Smooth muscle cell (in vitro differentiated cells): ENCODE measurements around the gene SCAF4. TPM values are rescaled to one million over a fixed set of nuclear protein-coding genes. Genes with fewer than 3 reads are reported as not detected.

Experiments
- DNase-seq: peaks from one replicate; lab custom pipeline; 2025; ENCODE audit not compliant: unreplicated experiment; lab: John Stamatoyannopoulos, UW
- H2AFZ ChIP-seq: fragments of 200-600 bp; sonication (generic); 2 replicates; pipeline ENCODE4 v1.6.0; 2016; ENCODE audit warnings: antibody characterized with exemption, low read depth, mild to moderate bottlenecking
- H3F3A ChIP-seq: fragments of 200-600 bp; sonication (generic); 2 replicates; pipeline ENCODE4 v1.6.0; 2017; ENCODE audit warnings: antibody characterized with exemption, low read depth
- H3K27ac ChIP-seq: fragments of 200-600 bp; sonication (generic); 2 replicates; pipeline ENCODE4 v1.5.1; 2016; ENCODE audit warnings: low read depth, mild to moderate bottlenecking
- H3K27me3 ChIP-seq: fragments of 200-600 bp; sonication (generic); 2 replicates; pipeline ENCODE4 v1.6.1; 2016; ENCODE audit warnings: low read depth, mild to moderate bottlenecking
- H3K36me3 ChIP-seq: fragments of 200-600 bp; sonication (generic); 2 replicates; pipeline ENCODE4 v1.5.1; 2016; ENCODE audit warnings: low read depth
- H3K4me1 ChIP-seq: fragments of 200-600 bp; sonication (generic); 2 replicates; pipeline ENCODE4 v1.5.1; 2016; ENCODE audit warnings: low read depth
- H3K4me2 ChIP-seq: fragments of 200-600 bp; sonication (generic); 2 replicates; pipeline ENCODE4 v1.6.0; 2016; ENCODE audit warnings: mild to moderate bottlenecking
- H3K4me3 ChIP-seq: fragments of 200-600 bp; sonication (generic); 2 replicates; pipeline ENCODE4 v1.5.1; 2016; ENCODE audit warnings: mild to moderate bottlenecking
- H3K79me2 ChIP-seq: fragments of 200-600 bp; sonication (generic); 2 replicates; pipeline ENCODE4 v1.6.0; 2016; ENCODE audit warnings: low read depth, mild to moderate bottlenecking
- H3K9ac ChIP-seq: fragments of 200-600 bp; sonication (generic); 2 replicates; pipeline ENCODE4 v1.6.0; 2016; ENCODE audit warnings: low read depth
- H3K9me3 ChIP-seq: fragments of 200-600 bp; sonication (generic); replicated peaks from 2 replicates; pipeline ENCODE4 v1.5.1; 2016; ENCODE audit warnings: low read depth
- H4K20me1 ChIP-seq: fragments of 200-600 bp; sonication (generic); 2 replicates; pipeline ENCODE4 v1.6.0; 2016; ENCODE audit warnings: low read depth
- WGBS: methylation state at CpG from one replicate; pipeline ENCODE4 v1.1.7; 2016; ENCODE audit warnings: low lambda C conversion rate; 5-methylcytosine and 5-hydroxymethylcytosine counted together
- polyA plus RNA-seq: library from polyadenylated mRNA; unstranded; fragments of >200 nt; fragmentation: Nextera tagmentation; extraction: Ambion mirVana; gene quantifications from 2 replicates; pipeline ENCODE4 v1.2.1, GENCODE V29; 2016
- total RNA-seq: library from RNA; depleted of rRNA; stranded (reverse); fragments of >200 nt; gene quantifications from 2 replicates; pipeline ENCODE4 v1.2.3, GENCODE V29; 2014
- TF ChIP-seq, protein P1 (sequence below): fragments of 200-600 bp; sonication (generic); IDR thresholded peaks from 2 replicates; pipeline ENCODE4 v1.5.1; 2017; ENCODE audit warnings: borderline replicate concordance, mild to moderate bottlenecking, antibody characterized with exemption; ENCODE audit not compliant: insufficient read depth, poor library complexity, severe bottlenecking

SCAF4 gene
- total and polyA plus RNA-seq, 2 experiments from 2014 or later, result 8.7 to 21.8 TPM

DNA sequence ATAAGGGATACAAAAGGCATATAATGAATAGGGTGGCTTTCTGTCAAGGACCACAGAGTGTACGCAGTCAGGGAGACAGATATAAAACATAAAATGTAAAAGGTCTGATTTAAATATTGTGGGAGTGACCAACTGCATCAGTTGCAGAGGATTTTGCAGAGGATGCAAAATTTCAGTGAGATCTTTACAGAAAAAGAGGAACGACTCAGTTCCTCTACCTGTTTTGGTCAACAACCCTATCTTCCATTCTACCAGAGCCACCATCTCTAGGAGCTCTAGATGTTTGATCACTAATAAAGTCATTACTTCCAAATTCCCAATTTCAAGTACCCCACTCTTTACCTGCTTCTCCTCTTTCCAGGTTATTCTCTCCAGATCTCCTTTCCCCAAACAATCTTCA lies 56.0 kb downstream of the SCAF4 start:
- Histone ChIP-seq H3K27ac (no peak overlapping the region), H3K36me3 (peaks cover 3% of the 10 kb centered on the region), H4K20me1 (peaks cover 13% of the 10 kb centered on the region), H2AFZ (no peak overlapping the region), H3K9ac (no peak overlapping the region), H3K27me3 (no peaks in the 10 kb centered on the region), H3F3A (peaks cover 6% of the 10 kb centered on the region), H3K9me3 (no peaks in the 10 kb centered on the region), H3K4me1 (no peaks in the 10 kb centered on the region), H3K4me2 (no peak overlapping the region), H3K79me2 (peaks cover 2% of the 10 kb centered on the region), H3K4me3 (no peak overlapping the region)
- 94% methylated on average over 2 of the region's 2 CpGs for WGBS
- no peak for DNase-seq
- TF ChIP-seq, protein P1, sequence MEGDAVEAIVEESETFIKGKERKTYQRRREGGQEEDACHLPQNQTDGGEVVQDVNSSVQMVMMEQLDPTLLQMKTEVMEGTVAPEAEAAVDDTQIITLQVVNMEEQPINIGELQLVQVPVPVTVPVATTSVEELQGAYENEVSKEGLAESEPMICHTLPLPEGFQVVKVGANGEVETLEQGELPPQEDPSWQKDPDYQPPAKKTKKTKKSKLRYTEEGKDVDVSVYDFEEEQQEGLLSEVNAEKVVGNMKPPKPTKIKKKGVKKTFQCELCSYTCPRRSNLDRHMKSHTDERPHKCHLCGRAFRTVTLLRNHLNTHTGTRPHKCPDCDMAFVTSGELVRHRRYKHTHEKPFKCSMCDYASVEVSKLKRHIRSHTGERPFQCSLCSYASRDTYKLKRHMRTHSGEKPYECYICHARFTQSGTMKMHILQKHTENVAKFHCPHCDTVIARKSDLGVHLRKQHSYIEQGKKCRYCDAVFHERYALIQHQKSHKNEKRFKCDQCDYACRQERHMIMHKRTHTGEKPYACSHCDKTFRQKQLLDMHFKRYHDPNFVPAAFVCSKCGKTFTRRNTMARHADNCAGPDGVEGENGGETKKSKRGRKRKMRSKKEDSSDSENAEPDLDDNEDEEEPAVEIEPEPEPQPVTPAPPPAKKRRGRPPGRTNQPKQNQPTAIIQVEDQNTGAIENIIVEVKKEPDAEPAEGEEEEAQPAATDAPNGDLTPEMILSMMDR, result no peak

DNA sequence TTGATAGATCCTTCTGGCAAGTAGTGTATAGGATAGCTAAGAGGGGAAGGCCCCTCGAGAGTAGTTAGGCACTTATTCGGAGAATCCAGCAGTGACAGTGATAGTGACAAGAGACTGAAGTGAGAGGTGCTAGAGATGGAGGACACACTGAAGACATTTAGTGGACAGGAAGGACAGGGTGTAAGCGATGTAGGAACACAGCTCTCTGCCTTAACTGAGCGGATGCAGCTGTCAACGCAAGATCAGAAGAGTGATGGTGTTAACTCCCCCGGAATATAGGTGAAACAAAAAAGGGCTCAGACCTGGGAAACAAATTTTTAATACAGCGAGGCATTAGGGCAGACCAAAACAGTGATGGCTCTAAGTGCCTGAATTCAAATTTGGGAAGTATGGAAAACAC lies 56.6 kb downstream of the SCAF4 start:
- Histone ChIP-seq H3K27ac (no peak overlapping the region), H3F3A (peaks cover 6% of the 10 kb centered on the region), H3K9ac (no peak overlapping the region), H3K4me3 (no peak overlapping the region), H3K9me3 (no peaks in the 10 kb centered on the region), H3K27me3 (no peaks in the 10 kb centered on the region), H3K4me1 (no peaks in the 10 kb centered on the region), H4K20me1 (peaks cover 7% of the 10 kb centered on the region), H3K4me2 (no peak overlapping the region), H3K79me2 (no peaks in the 10 kb centered on the region), H2AFZ (no peak overlapping the region), H3K36me3 (peaks cover 3% of the 10 kb centered on the region)
- 83% methylated on average over 7 of the region's 7 CpGs for WGBS
- TF ChIP-seq, protein P1, result no peak
- no peak for DNase-seq

DNA sequence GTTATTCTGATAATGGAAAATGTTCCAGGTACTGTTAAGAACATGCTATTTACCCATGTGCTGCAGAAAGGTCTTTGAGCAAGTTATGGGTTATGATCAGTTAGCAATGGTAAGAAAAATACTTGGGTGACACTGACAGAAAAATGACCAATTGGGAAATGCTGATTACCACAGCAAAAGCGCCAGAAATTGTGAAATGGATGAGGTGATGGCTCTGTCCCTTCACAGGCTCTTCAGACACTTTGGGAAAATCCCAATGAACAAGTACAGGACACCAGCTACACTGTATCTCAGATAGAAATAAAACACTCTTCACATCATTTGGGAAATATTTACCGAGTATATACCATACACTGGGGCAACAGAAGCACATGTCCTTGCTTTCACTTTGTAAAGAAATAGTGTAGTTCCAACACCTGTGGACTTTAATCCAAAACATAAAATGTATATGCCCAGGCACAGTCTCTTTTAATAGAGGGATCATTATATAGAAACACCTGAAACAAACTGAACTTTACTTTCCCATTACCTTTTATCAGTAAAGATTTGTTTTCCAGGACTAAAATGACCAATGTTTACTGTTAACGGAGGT lies 58.5 kb downstream of the SCAF4 start:
- 95% methylated on average over 3 of the region's 3 CpGs for WGBS
- Histone ChIP-seq H3F3A (peaks cover 14% of the 10 kb centered on the region), H3K27ac (no peak overlapping the region), H3K4me3 (no peak overlapping the region), H3K27me3 (no peaks in the 10 kb centered on the region), H2AFZ (no peak overlapping the region), H4K20me1 (peaks cover 2% of the 10 kb centered on the region), H3K9ac (no peak overlapping the region), H3K36me3 (no peaks in the 10 kb centered on the region), H3K9me3 (no peaks in the 10 kb centered on the region), H3K4me1 (no peaks in the 10 kb centered on the region), H3K4me2 (no peak overlapping the region), H3K79me2 (no peaks in the 10 kb centered on the region)
- TF ChIP-seq, protein P1, result no peak
- no peak for DNase-seq

DNA sequence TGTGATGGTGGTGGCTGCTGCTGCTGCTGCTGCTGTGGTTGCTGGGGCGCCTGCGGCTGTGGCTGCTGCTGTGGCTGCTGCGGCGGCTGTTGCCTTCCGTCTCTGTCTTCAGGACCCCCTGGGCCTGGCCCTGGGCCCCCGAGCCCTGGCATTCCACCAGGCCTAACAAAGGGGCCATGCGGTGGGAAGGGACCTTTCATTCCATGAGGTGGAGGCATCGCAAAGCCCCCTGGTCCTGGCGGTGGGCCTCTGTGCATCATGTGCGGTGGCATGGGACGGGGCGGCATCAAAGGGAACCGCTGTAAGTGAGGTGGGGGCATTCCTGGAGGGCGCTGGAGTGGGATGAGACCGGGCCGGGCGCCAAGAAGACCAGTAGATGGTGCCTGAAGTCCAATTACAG lies 60.0 kb downstream of the SCAF4 start:
- no peaks in the 10 kb centered on the region for H3K9me3 ChIP-seq
- H3K4me1 ChIP-seq, result no peaks in the 10 kb centered on the region
- 95% methylated on average over 17 of the region's 17 CpGs for WGBS
- no peaks in the 10 kb centered on the region for H3K36me3 ChIP-seq
- peaks cover 14% of the 10 kb centered on the region for H4K20me1 ChIP-seq
- no peak overlapping the region for H3K9ac ChIP-seq
- no peaks in the 10 kb centered on the region for H3K27me3 ChIP-seq
- no peak overlapping the region for H3K4me3 ChIP-seq
- H3K27ac ChIP-seq, result no peak overlapping the region
- TF ChIP-seq, protein P1, result no peak
- no peaks in the 10 kb centered on the region for H3K79me2 ChIP-seq
- H3F3A ChIP-seq, result peaks cover 25% of the 10 kb centered on the region
- H2AFZ ChIP-seq, result no peak overlapping the region
- H3K4me2 ChIP-seq, result no peak overlapping the region
- DNase-seq, result no peak
